H1 (cell line): ENCODE data around the gene FAM168B. TPM values are rescaled to one million over a fixed set of nuclear protein-coding genes. Genes with fewer than 3 reads are reported as not detected.

Source experiments
- CTCF ChIA-PET: fragments of 300-600 bp; sonication (Branson Sonifier 250); formaldehyde crosslinking; loops from one replicate; lab custom pipeline; 2021; ENCODE audit not compliant: partially characterized antibody; lab: Charles Lee
- POLR2A ChIA-PET: fragments of 300-600 bp; sonication (Branson Sonifier 250); formaldehyde crosslinking; loops from one replicate; lab custom pipeline; 2021; ENCODE audit warnings: inconsistent platforms; ENCODE audit not compliant: partially characterized antibody; lab: Charles Lee
- DNase-seq, 2 experiments: peaks; one replicate each; pipeline versions ENCODE4 v3.0.0 to v3.0.0-alpha.2; 2010 to 2022; ENCODE audit warnings: low spot score in 2 of 2, low read depth in 1 of 2, mixed read lengths in 1 of 2
- FAIRE-seq: peaks from 2 replicates; lab custom pipeline; 2011; peaks lifted over from hg19 to GRCh38; lab: Jason Lieb, UNC
- H2AFZ ChIP-seq: 2 replicates; pipeline ENCODE4 v1.8.1; 2012; ENCODE audit warnings: low read length, inconsistent platforms
- H2AK5ac ChIP-seq: 2 replicates; pipeline ENCODE4 v1.6.1; 2013; ENCODE audit warnings: low read depth, low read length
- H2BK120ac ChIP-seq: replicated peaks from 2 replicates; pipeline ENCODE3; 2013; ENCODE audit warnings: low read depth, low read length, inconsistent platforms
- H2BK12ac ChIP-seq: 2 replicates; pipeline ENCODE4 v1.6.1; 2013; ENCODE audit warnings: low read depth, low read length
- H2BK15ac ChIP-seq: 2 replicates; pipeline ENCODE4 v1.6.1; 2013; ENCODE audit warnings: low read length
- H2BK20ac ChIP-seq: 2 replicates; pipeline ENCODE4 v1.6.1; 2013; ENCODE audit warnings: low read length
- H2BK5ac ChIP-seq: 2 replicates; pipeline ENCODE4 v1.6.1; 2013; ENCODE audit warnings: low read depth, low read length
- H3K14ac ChIP-seq: 2 replicates; pipeline ENCODE4 v1.6.1; 2013; ENCODE audit warnings: inconsistent platforms; ENCODE audit not compliant: insufficient read length
- H3K18ac ChIP-seq: 2 replicates; pipeline ENCODE4 v1.6.1; 2013; ENCODE audit warnings: low read length; ENCODE audit errors: extremely low read depth
- H3K23ac ChIP-seq: 2 replicates; pipeline ENCODE4 v1.6.1; 2013; ENCODE audit warnings: inconsistent platforms; ENCODE audit not compliant: insufficient read length
- H3K23me2 ChIP-seq: 2 replicates; pipeline ENCODE4 v1.6.1; 2013; ENCODE audit warnings: low read depth, low read length
- H3K27ac ChIP-seq: 2 replicates; pipeline ENCODE4 v1.6.1; 2011; ENCODE audit warnings: low read depth, low read length, inconsistent platforms
- H3K27me3 ChIP-seq, 4 experiments: replicated peaks in 1 of 4; 1 replicate in 1 of 4; 2 replicates in 3 of 4; pipeline versions ENCODE4 v1.6.1 to v1.8.1; 2011 to 2013; ENCODE audit warnings: low read length in 3 of 4, mild to moderate bottlenecking in 3 of 4, inconsistent platforms in 2 of 4, mixed read lengths in 2 of 4, moderate library complexity in 1 of 4; ENCODE audit not compliant: control insufficient read depth in 3 of 4, insufficient read depth in 3 of 4; ENCODE audit errors: extremely low read depth in 1 of 4
- H3K36me3 ChIP-seq, 4 experiments: 2 replicates each; pipeline versions ENCODE4 v1.6.1 to v1.8.1; 2011 to 2013; ENCODE audit warnings: mild to moderate bottlenecking in 4 of 4, low read length in 3 of 4, moderate library complexity in 2 of 4, control low read depth in 1 of 4, inconsistent platforms in 1 of 4; ENCODE audit not compliant: insufficient read depth in 4 of 4, control insufficient read depth in 2 of 4
- H3K4ac ChIP-seq: replicated peaks from 2 replicates; pipeline ENCODE3; 2013; ENCODE audit warnings: low read length, low read depth, mixed read lengths, inconsistent platforms; ENCODE audit not compliant: insufficient read length
- H3K4me1 ChIP-seq, 4 experiments: replicated peaks in 1 of 4; 1 replicate in 1 of 4; 2 replicates in 3 of 4; pipeline versions ENCODE4 v1.6.1 to v1.8.1; 2011 to 2013; ENCODE audit warnings: low read length in 3 of 4, inconsistent platforms in 2 of 4, mixed read lengths in 1 of 4; ENCODE audit not compliant: insufficient read depth in 4 of 4, control insufficient read depth in 3 of 4
- H3K4me2 ChIP-seq, 2 experiments: 2 replicates each; pipeline versions ENCODE4 v1.6.1 to v1.8.1; 2011 to 2013; ENCODE audit warnings: low read depth in 2 of 2, low read length in 2 of 2, control low read depth in 1 of 2, inconsistent platforms in 1 of 2, mild to moderate bottlenecking in 1 of 2; ENCODE audit not compliant: insufficient read depth in 1 of 2
- H3K4me3 ChIP-seq, 4 experiments: fragments of 200-600, 300-600 bp in 1 of 4; sonication (generic), shearing (Covaris generic), sonication (Bioruptor Twin) in 1 of 4; 2 replicates each; pipeline versions ENCODE4 v1.5.1 to v1.8.1; 2011 to 2016; ENCODE audit warnings: low read length in 4 of 4, low read depth in 3 of 4, control low read depth in 2 of 4, inconsistent platforms in 2 of 4, mild to moderate bottlenecking in 2 of 4, mixed read lengths in 1 of 4, moderate library complexity in 1 of 4; ENCODE audit not compliant: insufficient read depth in 2 of 4; ENCODE audit errors: extremely low read depth in 1 of 4
- H3K56ac ChIP-seq: replicated peaks from 2 replicates; pipeline ENCODE3; 2013; ENCODE audit warnings: low read depth, mild to moderate bottlenecking, mixed read lengths, low read length, inconsistent platforms; ENCODE audit not compliant: insufficient read length
- H3K79me1 ChIP-seq: 2 replicates; pipeline ENCODE4 v1.6.1; 2013; ENCODE audit warnings: low read depth, low read length, control low read depth
- H3K79me2 ChIP-seq, 2 experiments: 2 replicates each; pipeline versions ENCODE4 v1.6.1 to v1.8.1; 2012 to 2013; ENCODE audit warnings: low read length in 2 of 2, mild to moderate bottlenecking in 2 of 2, inconsistent platforms in 1 of 2; ENCODE audit not compliant: insufficient read depth in 2 of 2, control insufficient read depth in 1 of 2
- H3K9ac ChIP-seq, 4 experiments: replicated peaks in 1 of 4; 1 replicate in 1 of 4; 2 replicates in 3 of 4; pipeline versions ENCODE4 v1.6.1 to v1.8.1; 2011 to 2013; ENCODE audit warnings: low read depth in 3 of 4, low read length in 3 of 4, control low read depth in 2 of 4, mild to moderate bottlenecking in 2 of 4, moderate library complexity in 2 of 4, inconsistent platforms in 1 of 4; ENCODE audit errors: extremely low read depth in 1 of 4
- H3K9me3 ChIP-seq, 2 experiments: 2 replicates each; pipeline versions ENCODE4 v1.6.1 to v1.8.1; 2012 to 2013; ENCODE audit warnings: mild to moderate bottlenecking in 2 of 2, moderate library complexity in 2 of 2, control low read depth in 1 of 2, inconsistent platforms in 1 of 2, low read depth in 1 of 2, low read length in 1 of 2, mixed read lengths in 1 of 2; ENCODE audit not compliant: insufficient read depth in 2 of 2
- H4K20me1 ChIP-seq, 2 experiments: replicated peaks in 1 of 2; 2 replicates each; pipeline versions ENCODE3 to v1.8.1; 2011 to 2013; ENCODE audit warnings: inconsistent platforms in 2 of 2, low read length in 2 of 2, mild to moderate bottlenecking in 1 of 2; ENCODE audit not compliant: insufficient read depth in 2 of 2, control insufficient read depth in 1 of 2
- H4K5ac ChIP-seq: 2 replicates; pipeline ENCODE4 v1.6.1; 2013; ENCODE audit warnings: low read length, low read depth, mixed read lengths, inconsistent platforms; ENCODE audit not compliant: insufficient read length
- H4K8ac ChIP-seq: 2 replicates; pipeline ENCODE4 v1.8.0; 2013; ENCODE audit warnings: mild to moderate bottlenecking, moderate library complexity, low read length, inconsistent platforms; ENCODE audit not compliant: insufficient read depth; ENCODE audit errors: extremely low read depth
- H4K91ac ChIP-seq: replicated peaks from 2 replicates; pipeline ENCODE3; 2013; ENCODE audit warnings: low read length, mixed read lengths, inconsistent platforms; ENCODE audit not compliant: insufficient read length
- BRCA1 ChIP-seq: IDR thresholded peaks from 2 replicates; pipeline ENCODE4 v1.6.1; 2012; ENCODE audit warnings: low read depth, low read length, improper control_type of control experiment
- WGBS, 2 experiments: shearing (Covaris generic) in 1 of 2; methylation state at CpG; one replicate each; pipeline versions ENCODE4 v1.1.6 to v1.1.7; 2013 to 2015; ENCODE audit warnings: low lambda C conversion rate in 2 of 2, mixed read lengths in 2 of 2, inconsistent platforms in 1 of 2, low coverage in 1 of 2, missing lambda C conversion rate in 1 of 2; ENCODE audit not compliant: insufficient replicate concordance in 2 of 2, insufficient coverage in 1 of 2, insufficient read length in 1 of 2; ENCODE audit errors: extremely low coverage in 1 of 2, missing lambda C conversion rate in 1 of 2; 5-methylcytosine and 5-hydroxymethylcytosine counted together
- polyA plus RNA-seq, 7 experiments: library from polyadenylated mRNA; depleted of rRNA in 3 of 7; stranded (reverse) in 5 of 7; unstranded in 2 of 7; fragments of >200 nt in 5 of 7; fragments of 200-250 nt in 2 of 7; gene quantifications; 1 replicate in 5 of 7; 2 replicates in 1 of 7; 4 replicates in 1 of 7; pipeline versions ENCODE4 v1.2.1 to v1.2.3, GENCODE V29; 2011 to 2013; ENCODE audit warnings: missing spikeins in 2 of 7, mixed read lengths in 2 of 7
- total RNA-seq: library from RNA; stranded (reverse); fragmentation: NEBNext Ultra II Directional; extraction: Animal tissue kit (Norgen Biotek cat#: 25700); gene quantifications from 2 replicates; pipeline ENCODE4 v1.2.1, GENCODE V29; 2021

FAM168B gene
- total and polyA plus RNA-seq, 2 of the 8 experiments (the other 6 are each of a cell fraction or from before 2014, with no cell fraction given), result 61.9 to 123 TPM

DNA sequence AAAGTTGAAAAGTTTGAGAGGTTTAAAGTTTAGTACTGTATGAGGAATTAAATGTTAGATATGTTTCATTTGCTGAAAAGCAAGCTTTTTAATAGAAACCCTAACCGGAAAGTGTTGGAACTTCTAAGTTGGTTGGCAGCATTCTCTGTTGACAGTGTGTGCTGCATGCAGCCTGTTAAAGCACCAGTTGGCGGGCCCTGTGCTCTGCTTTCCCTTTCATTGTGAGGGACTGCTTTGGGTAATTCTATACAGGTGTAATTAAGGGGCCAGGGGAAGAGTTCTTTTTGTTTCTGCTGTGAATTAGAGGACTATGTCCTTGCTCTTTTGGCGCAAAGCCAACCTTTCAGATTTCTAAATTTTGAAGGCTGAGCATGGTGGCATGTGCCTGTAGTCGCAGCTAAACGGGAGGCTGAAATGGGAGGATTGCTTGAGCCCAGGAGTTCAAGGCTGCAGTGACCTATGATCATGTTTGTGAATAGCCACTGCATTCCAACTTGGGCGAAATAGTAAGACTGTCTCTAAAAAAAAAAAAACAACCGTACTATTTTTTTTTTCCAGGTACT is 32.0 kb upstream of the FAM168B start:
- no peaks in the 10 kb centered on the region for H3K23me2 ChIP-seq
- no peak overlapping the region for H3K18ac ChIP-seq
- H2BK5ac ChIP-seq, result no peak overlapping the region
- ChIA-PET CTCF (no interaction called here), POLR2A (no interaction called here)
- no peak overlapping the region for H3K9ac ChIP-seq
- H3K36me3 ChIP-seq, result peaks cover 6 to 50% (median 19%) of the 10 kb centered on the region in 4 experiments; a peak in 6 of 8 replicates
- no peak overlapping the region for H4K8ac ChIP-seq
- no peak overlapping the region for H2BK20ac ChIP-seq
- no peaks in the 10 kb centered on the region for H3K4me1 ChIP-seq
- peaks cover 14 to 20% of the 10 kb centered on the region in 2 experiments for H4K20me1 ChIP-seq
- no peak overlapping the region for H3K4me2 ChIP-seq
- whole genome bisulfite sequencing, 2 experiments, result 89% methylated on average over 7 of the region's 7 CpGs; no CpG with 5 or more reads in 1 of the 2 experiments
- no peak overlapping the region for H3K4me3 ChIP-seq
- no peak overlapping the region for H2BK15ac ChIP-seq
- peaks cover 8 to 31% of the 10 kb centered on the region in 2 experiments for H3K79me2 ChIP-seq
- H3K27ac ChIP-seq, result no peak overlapping the region
- H3K4ac ChIP-seq, result no peak overlapping the region
- no peaks in the 10 kb centered on the region; a peak in 1 of 4 replicates for H3K9me3 ChIP-seq
- no peak overlapping the region for H4K91ac ChIP-seq
- H2BK12ac ChIP-seq, result no peak overlapping the region
- H3K56ac ChIP-seq, result no peak overlapping the region
- H4K5ac ChIP-seq, result no peak overlapping the region
- H3K79me1 ChIP-seq, result peaks cover 15% of the 10 kb centered on the region
- no peak overlapping the region for H2AK5ac ChIP-seq
- no peak for DNase-seq
- no peak overlapping the region for H3K23ac ChIP-seq
- no peak overlapping the region for H2AFZ ChIP-seq
- H2BK120ac ChIP-seq, result no peak overlapping the region
- TF ChIP-seq BRCA1, result no peak
- TF ChIP-seq, all 59 proteins: peak for 0
- H3K27me3 ChIP-seq, result no peaks in the 10 kb centered on the region; a peak in 1 of 7 replicates
- no peak for FAIRE-seq
- H3K14ac ChIP-seq, result no peak overlapping the region
